K562 (cell line): Measurements from ENCODE around the gene FGF2.
"Not testable (repeated sequence)": the region's sequence is repeated elsewhere in the genome, so short reads cannot be mapped to it uniquely, and the experiment has no call there.

Experiments used
- CTBP1 ChIP-seq: fragments of 450-650 bp; IDR thresholded peaks from 2 replicates; pipeline ENCODE4 v1.6.1; 2016; ENCODE audit warnings: borderline replicate concordance
- FOXA1 ChIP-seq: fragments of 450-650 bp; IDR thresholded peaks from 2 replicates; pipeline ENCODE4 v1.6.1; 2016; ENCODE audit warnings: mild to moderate bottlenecking, borderline replicate concordance
- KDM1A ChIP-seq, 2 experiments: fragments of 450-650 bp; IDR thresholded peaks; 2 replicates each; pipeline ENCODE4 v1.6.1; 2016; ENCODE audit warnings: mild to moderate bottlenecking in 2 of 2
- MAFF ChIP-seq: IDR thresholded peaks from 2 replicates; pipeline ENCODE4 v1.6.1; 2012; ENCODE audit warnings: low read length, improper control_type of control experiment
- NCOR1 ChIP-seq: fragments of 450-650 bp; IDR thresholded peaks from 2 replicates; pipeline ENCODE4 v1.6.1; 2016; ENCODE audit warnings: mild to moderate bottlenecking, moderate library complexity
- NFE2L1 ChIP-seq: fragments of 450-650 bp; IDR thresholded peaks from 2 replicates; pipeline ENCODE4 v1.6.1; 2016; ENCODE audit warnings: missing genetic modification characterization, low read depth, mild to moderate bottlenecking, missing compliant biosample characterization, moderate library complexity, borderline replicate concordance
- POLR2AphosphoS5 ChIP-seq: IDR thresholded peaks from 2 replicates; pipeline ENCODE4 v1.6.1; 2011; ENCODE audit warnings: mild to moderate bottlenecking, low read depth, low read length, moderate library complexity; ENCODE audit not compliant: control insufficient read depth, insufficient read depth
- RBFOX2 ChIP-seq: fragments of 200-400 bp; formaldehyde crosslinking; IDR thresholded peaks from 2 replicates; pipeline ENCODE4 v1.6.1; 2017; ENCODE audit warnings: low read depth, mild to moderate bottlenecking, low read length, moderate library complexity
- SMAD4 ChIP-seq: fragments of 250-450 bp; sonication (Bioruptor Pico); conservative IDR thresholded peaks from 2 replicates; pipeline ENCODE4 v1.8.0; 2021; ENCODE audit warnings: inconsistent platforms, mild to moderate bottlenecking, moderate library complexity
- TAF1 ChIP-seq: IDR thresholded peaks from 2 replicates; pipeline ENCODE4 v1.6.1; 2011; ENCODE audit warnings: mild to moderate bottlenecking, low read length, moderate library complexity; ENCODE audit not compliant: insufficient read depth, control insufficient read depth, severe bottlenecking; ENCODE audit errors: extremely low read depth
- TBP ChIP-seq: optimal IDR thresholded peaks from 2 replicates; pipeline ENCODE3; 2011; ENCODE audit warnings: low read depth, low read length, improper control_type of control experiment
- ZBED1 ChIP-seq: IDR thresholded peaks from 2 replicates; pipeline ENCODE4 v1.6.1; 2014
- TF ChIP-seq, protein P1 (sequence below), 3 experiments: IDR thresholded peaks in 2 of 3; conservative IDR thresholded peaks in 1 of 3; 2 replicates each; pipeline ENCODE4 v1.5.1; 2011 to 2012; ENCODE audit warnings: low read length in 3 of 3, mild to moderate bottlenecking in 3 of 3, control low read depth in 2 of 3, improper control_type of control experiment in 1 of 3, inconsistent platforms in 1 of 3, low read depth in 1 of 3, mixed read lengths in 1 of 3, moderate library complexity in 1 of 3; ENCODE audit not compliant: insufficient read depth in 2 of 3
- TF ChIP-seq, protein P2 (sequence below), 2 experiments: fragments of 450-650 bp; formaldehyde crosslinking in 1 of 2; IDR thresholded peaks; 2 replicates each; pipeline versions ENCODE4 v1.4.0 to v1.6.1; 2014 to 2020; ENCODE audit warnings: mild to moderate bottlenecking in 2 of 2, borderline replicate concordance in 1 of 2, low read depth in 1 of 2

GRCh38 chr4:122849789-122850188 is 23.2 kb downstream of the FGF2 start:
- not testable (repeated sequence) for TF ChIP-seq TBP; NFE2L1 (tag); MAFF; KDM1A (IDR thresholded peaks at IDR 0.05); RBFOX2; SMAD4 (CRISPR knock-in tag); POLR2AphosphoS5; FOXA1; TAF1; CTBP1; ZBED1; NCOR1
- TF ChIP-seq, protein P1, sequence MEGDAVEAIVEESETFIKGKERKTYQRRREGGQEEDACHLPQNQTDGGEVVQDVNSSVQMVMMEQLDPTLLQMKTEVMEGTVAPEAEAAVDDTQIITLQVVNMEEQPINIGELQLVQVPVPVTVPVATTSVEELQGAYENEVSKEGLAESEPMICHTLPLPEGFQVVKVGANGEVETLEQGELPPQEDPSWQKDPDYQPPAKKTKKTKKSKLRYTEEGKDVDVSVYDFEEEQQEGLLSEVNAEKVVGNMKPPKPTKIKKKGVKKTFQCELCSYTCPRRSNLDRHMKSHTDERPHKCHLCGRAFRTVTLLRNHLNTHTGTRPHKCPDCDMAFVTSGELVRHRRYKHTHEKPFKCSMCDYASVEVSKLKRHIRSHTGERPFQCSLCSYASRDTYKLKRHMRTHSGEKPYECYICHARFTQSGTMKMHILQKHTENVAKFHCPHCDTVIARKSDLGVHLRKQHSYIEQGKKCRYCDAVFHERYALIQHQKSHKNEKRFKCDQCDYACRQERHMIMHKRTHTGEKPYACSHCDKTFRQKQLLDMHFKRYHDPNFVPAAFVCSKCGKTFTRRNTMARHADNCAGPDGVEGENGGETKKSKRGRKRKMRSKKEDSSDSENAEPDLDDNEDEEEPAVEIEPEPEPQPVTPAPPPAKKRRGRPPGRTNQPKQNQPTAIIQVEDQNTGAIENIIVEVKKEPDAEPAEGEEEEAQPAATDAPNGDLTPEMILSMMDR (IDR thresholded peaks at IDR 0.05 in 2 of 3, conservative IDR thresholded peaks at IDR 0.05 in 1 of 3; ENCODE audit: insufficient read depth in 2 of 3, low read depth in 1 of 3, low read length in 3 of 3) = not testable (repeated sequence)
- TF ChIP-seq, protein P2, sequence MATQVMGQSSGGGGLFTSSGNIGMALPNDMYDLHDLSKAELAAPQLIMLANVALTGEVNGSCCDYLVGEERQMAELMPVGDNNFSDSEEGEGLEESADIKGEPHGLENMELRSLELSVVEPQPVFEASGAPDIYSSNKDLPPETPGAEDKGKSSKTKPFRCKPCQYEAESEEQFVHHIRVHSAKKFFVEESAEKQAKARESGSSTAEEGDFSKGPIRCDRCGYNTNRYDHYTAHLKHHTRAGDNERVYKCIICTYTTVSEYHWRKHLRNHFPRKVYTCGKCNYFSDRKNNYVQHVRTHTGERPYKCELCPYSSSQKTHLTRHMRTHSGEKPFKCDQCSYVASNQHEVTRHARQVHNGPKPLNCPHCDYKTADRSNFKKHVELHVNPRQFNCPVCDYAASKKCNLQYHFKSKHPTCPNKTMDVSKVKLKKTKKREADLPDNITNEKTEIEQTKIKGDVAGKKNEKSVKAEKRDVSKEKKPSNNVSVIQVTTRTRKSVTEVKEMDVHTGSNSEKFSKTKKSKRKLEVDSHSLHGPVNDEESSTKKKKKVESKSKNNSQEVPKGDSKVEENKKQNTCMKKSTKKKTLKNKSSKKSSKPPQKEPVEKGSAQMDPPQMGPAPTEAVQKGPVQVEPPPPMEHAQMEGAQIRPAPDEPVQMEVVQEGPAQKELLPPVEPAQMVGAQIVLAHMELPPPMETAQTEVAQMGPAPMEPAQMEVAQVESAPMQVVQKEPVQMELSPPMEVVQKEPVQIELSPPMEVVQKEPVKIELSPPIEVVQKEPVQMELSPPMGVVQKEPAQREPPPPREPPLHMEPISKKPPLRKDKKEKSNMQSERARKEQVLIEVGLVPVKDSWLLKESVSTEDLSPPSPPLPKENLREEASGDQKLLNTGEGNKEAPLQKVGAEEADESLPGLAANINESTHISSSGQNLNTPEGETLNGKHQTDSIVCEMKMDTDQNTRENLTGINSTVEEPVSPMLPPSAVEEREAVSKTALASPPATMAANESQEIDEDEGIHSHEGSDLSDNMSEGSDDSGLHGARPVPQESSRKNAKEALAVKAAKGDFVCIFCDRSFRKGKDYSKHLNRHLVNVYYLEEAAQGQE (IDR thresholded peaks at IDR 0.05; ENCODE audit: borderline replicate concordance) = not testable (repeated sequence)
- TF ChIP-seq, protein P2 (CRISPR knock-in tag; IDR thresholded peaks at IDR 0.05; ENCODE audit: low read depth) = not testable (repeated sequence)
